Neural crest cell (in vitro differentiated cells): Measurements from ENCODE around the gene RNFT2. TPM values are rescaled to one million over a fixed set of nuclear protein-coding genes. Genes with fewer than 3 reads are reported as not detected.

Experiments used
- DNase-seq: peaks from one replicate; pipeline ENCODE4 v3.0.0; 2021; ENCODE audit warnings: low read depth, mixed read lengths, low spot score
- H3K27ac Mint-ChIP-seq: one replicate; pipeline ENCODE4 v1.8.0; 2021; ENCODE audit warnings: mild to moderate bottlenecking, mixed read lengths; ENCODE audit not compliant: unreplicated experiment
- H3K27me3 Mint-ChIP-seq: 2 replicates; pipeline ENCODE4 v1.8.0; 2021; ENCODE audit warnings: low read depth, mild to moderate bottlenecking, mixed read lengths
- H3K36me3 Mint-ChIP-seq: 2 replicates; pipeline ENCODE4 v1.8.0; 2021; ENCODE audit warnings: low read depth, mild to moderate bottlenecking, mixed read lengths
- H3K4me1 Mint-ChIP-seq: 2 replicates; pipeline ENCODE4 v1.8.0; 2021; ENCODE audit warnings: mixed read lengths
- H3K4me3 Mint-ChIP-seq: one replicate; pipeline ENCODE4 v1.8.0; 2021; ENCODE audit warnings: mild to moderate bottlenecking, mixed read lengths
- H3K9me3 Mint-ChIP-seq: 2 replicates; pipeline ENCODE4 v1.8.0; 2021; ENCODE audit warnings: mixed read lengths
- CTCF ChIP-seq: fragments of 200-600 bp; sonication (generic); conservative IDR thresholded peaks from 2 replicates; pipeline ENCODE4 v1.5.0; 2021; ENCODE audit warnings: antibody characterized with exemption, mild to moderate bottlenecking
- total RNA-seq: library from RNA; stranded (reverse); gene quantifications from 2 replicates; pipeline ENCODE4 v1.2.1, GENCODE V29; 2021

RNFT2 gene
- total RNA-seq, 1 donor from 2014 or later, result 79.9 TPM

- H3K4me1 Mint-ChIP-seq, result peaks cover 39% of the 10 kb centered on the region
- H3K9me3 Mint-ChIP-seq, result no peaks in the 10 kb centered on the region
- H3K27ac Mint-ChIP-seq, result no peak overlapping the region
- peaks cover 2% of the 10 kb centered on the region for H3K27me3 Mint-ChIP-seq
- H3K36me3 Mint-ChIP-seq, result no peaks in the 10 kb centered on the region
- no peak for TF ChIP-seq CTCF
- DNase-seq, result no peak
- H3K4me3 Mint-ChIP-seq, result no peak overlapping the region
Measured at GRCh38 chr12:116859079-116859478, 121.0 kb downstream of the RNFT2 start.

- peaks cover 39% of the 10 kb centered on the region for H3K4me1 Mint-ChIP-seq
- peaks cover 2% of the 10 kb centered on the region for H3K27me3 Mint-ChIP-seq
- TF ChIP-seq CTCF, result no peak
- no peak for DNase-seq
- H3K36me3 Mint-ChIP-seq, result no peaks in the 10 kb centered on the region
- no peaks in the 10 kb centered on the region for H3K9me3 Mint-ChIP-seq
- H3K27ac Mint-ChIP-seq, result no peak overlapping the region
- H3K4me3 Mint-ChIP-seq, result no peak overlapping the region
Measured at GRCh38 chr12:116860263-116860662, 122.1 kb downstream of the RNFT2 start.

GRCh38 chr12:116861320-116861719, 123.2 kb downstream of the RNFT2 start:
- H3K27ac Mint-ChIP-seq, result no peak overlapping the region
- no peak overlapping the region for H3K4me3 Mint-ChIP-seq
- H3K9me3 Mint-ChIP-seq, result no peaks in the 10 kb centered on the region
- peaks cover 2% of the 10 kb centered on the region for H3K27me3 Mint-ChIP-seq
- no peak for DNase-seq
- no peak for TF ChIP-seq CTCF
- no peaks in the 10 kb centered on the region for H3K36me3 Mint-ChIP-seq
- peaks cover 39% of the 10 kb centered on the region for H3K4me1 Mint-ChIP-seq

- H3K9me3 Mint-ChIP-seq, result no peaks in the 10 kb centered on the region
- DNase-seq, result no peak
- H3K36me3 Mint-ChIP-seq, result no peaks in the 10 kb centered on the region
- peaks cover 39% of the 10 kb centered on the region for H3K4me1 Mint-ChIP-seq
- no peak overlapping the region for H3K27ac Mint-ChIP-seq
- peaks cover 2% of the 10 kb centered on the region for H3K27me3 Mint-ChIP-seq
- H3K4me3 Mint-ChIP-seq, result no peak overlapping the region
- TF ChIP-seq CTCF, result no peak
Measured at GRCh38 chr12:116862167-116862566, 124.1 kb downstream of the RNFT2 start.

- no peak overlapping the region for H3K4me3 Mint-ChIP-seq
- no peak for DNase-seq
- no peaks in the 10 kb centered on the region for H3K9me3 Mint-ChIP-seq
- no peaks in the 10 kb centered on the region for H3K36me3 Mint-ChIP-seq
- H3K27me3 Mint-ChIP-seq, result peaks cover 2% of the 10 kb centered on the region
- peaks cover 30% of the 10 kb centered on the region for H3K4me1 Mint-ChIP-seq
- TF ChIP-seq CTCF, result peak; percentile 63
- H3K27ac Mint-ChIP-seq, result no peak overlapping the region
Measured at GRCh38 chr12:116863275-116863767, 125.2 kb downstream of the RNFT2 start.
